22Rv1 (cell line): Measurements from ENCODE around the gene DMXL1.

Experiments
- H3K27ac ChIP-seq: fragments of 450-650 bp; 2 replicates; pipeline ENCODE4 v1.5.1; 2017
- ZFX ChIP-seq: fragments of 450-650 bp; IDR thresholded peaks from 2 replicates; pipeline ENCODE4 v1.6.1; 2017; ENCODE audit warnings: antibody characterized with exemption, borderline replicate concordance
- TF ChIP-seq, protein P1 (sequence below): fragments of 450-650 bp; IDR thresholded peaks from 2 replicates; pipeline ENCODE4 v1.5.1; 2017; ENCODE audit warnings: mild to moderate bottlenecking

The DMXL1 gene

DNA sequence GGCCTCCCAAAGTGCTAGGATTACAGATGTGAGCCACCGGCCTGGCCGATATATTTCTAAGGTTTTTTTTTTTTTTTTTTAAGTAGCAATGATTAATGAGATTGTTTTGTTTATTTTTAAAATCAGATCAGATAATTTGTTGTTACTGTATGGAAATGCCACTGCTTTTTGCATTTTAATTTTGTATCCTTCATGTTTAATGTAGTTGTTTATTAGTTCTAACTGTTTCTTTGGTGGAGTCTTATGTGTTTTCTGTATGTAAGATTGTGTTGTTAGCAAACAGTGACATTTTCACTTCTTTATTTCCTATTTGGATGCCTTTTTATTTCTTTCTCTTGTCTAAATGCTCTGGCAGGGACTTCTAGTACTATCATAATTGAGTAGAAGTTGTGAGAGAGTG is 87.3 kb downstream of the DMXL1 start:
- no peak overlapping the region for H3K27ac ChIP-seq
- TF ChIP-seq, protein P1, sequence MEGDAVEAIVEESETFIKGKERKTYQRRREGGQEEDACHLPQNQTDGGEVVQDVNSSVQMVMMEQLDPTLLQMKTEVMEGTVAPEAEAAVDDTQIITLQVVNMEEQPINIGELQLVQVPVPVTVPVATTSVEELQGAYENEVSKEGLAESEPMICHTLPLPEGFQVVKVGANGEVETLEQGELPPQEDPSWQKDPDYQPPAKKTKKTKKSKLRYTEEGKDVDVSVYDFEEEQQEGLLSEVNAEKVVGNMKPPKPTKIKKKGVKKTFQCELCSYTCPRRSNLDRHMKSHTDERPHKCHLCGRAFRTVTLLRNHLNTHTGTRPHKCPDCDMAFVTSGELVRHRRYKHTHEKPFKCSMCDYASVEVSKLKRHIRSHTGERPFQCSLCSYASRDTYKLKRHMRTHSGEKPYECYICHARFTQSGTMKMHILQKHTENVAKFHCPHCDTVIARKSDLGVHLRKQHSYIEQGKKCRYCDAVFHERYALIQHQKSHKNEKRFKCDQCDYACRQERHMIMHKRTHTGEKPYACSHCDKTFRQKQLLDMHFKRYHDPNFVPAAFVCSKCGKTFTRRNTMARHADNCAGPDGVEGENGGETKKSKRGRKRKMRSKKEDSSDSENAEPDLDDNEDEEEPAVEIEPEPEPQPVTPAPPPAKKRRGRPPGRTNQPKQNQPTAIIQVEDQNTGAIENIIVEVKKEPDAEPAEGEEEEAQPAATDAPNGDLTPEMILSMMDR = no peak
- TF ChIP-seq ZFX = no peak

DNA sequence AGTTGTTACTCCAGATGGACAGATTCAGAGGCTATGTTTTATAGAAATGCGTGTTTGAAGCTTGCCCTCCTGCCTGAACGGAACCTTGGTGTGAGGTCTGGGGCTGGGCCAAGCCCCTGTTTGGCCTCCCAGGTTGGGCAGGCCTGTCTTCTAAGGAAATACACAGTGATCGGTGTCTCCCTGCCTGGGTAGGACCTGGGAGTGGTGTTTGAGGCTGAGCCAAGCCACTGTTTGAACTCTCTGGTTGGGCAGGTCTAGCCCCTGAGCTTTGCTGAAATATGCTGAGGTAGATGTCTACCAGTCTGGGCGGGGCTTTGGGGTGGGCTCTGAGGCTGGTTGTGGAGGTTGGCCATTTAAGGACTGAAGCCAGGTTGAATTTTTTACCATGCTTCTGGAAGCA is 90.5 kb downstream of the DMXL1 start:
- TF ChIP-seq, protein P1 = no peak
- no peak for TF ChIP-seq ZFX
- H3K27ac ChIP-seq = no peak overlapping the region

DNA sequence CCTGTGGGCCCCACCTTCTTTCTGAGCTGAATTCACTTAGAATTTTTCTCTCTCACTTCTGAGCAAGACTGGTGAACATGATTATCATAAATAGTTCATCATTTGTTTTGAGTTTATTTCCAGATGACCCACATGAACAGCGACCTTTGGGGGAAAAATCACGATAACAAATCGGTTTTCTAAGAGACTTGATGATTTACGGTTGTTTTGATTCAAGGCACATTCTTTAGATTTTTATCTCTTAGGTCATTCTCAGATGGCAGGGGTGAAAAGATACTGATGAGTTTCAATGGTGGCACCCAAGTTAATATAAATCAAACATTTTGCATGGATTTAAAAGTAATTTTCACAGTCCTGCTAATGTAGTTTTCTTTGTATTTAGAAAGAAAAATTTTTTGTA is 95.1 kb downstream of the DMXL1 start:
- no peak for TF ChIP-seq ZFX
- TF ChIP-seq, protein P1 = no peak
- H3K27ac ChIP-seq = no peak overlapping the region

DNA sequence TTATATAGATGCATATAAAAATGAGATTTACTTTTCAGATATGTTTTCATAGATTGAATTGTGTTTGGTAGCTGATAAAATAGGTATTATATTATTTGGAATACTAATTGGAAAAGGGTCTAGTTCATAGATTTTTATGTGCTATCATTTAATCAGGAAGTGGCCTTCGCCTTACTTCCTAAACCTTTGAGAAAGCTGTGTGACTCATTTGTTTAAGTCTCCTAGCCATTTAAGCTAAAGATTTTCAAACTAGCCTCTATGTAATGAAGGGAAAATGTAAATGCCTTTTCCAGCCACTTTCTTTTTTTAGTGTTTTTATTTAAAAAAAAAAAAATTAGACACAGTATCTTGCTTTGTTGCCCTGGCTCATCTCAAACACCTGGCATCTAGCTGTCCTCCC is 97.5 kb downstream of the DMXL1 start:
- TF ChIP-seq ZFX = no peak
- TF ChIP-seq, protein P1 = no peak
- H3K27ac ChIP-seq = no peak overlapping the region

DNA sequence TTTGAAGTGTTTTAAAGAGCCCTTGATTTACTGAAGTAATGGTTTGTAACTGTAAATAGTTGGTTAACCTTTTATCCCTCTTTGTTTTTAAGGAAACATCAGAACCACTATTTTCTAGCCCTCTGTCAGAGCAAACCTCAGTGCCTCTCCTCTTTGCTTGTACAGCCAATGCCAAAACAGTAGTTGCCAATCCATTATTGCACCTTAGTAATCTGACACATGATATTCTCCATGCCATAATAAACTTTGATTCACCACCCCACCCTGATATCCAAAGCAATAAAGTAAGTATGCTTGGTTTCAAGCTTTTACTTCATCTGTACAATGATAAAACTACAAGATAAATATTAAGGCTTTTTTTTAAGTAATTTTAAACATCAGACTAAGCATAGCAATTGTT is 100.8 kb downstream of the DMXL1 start:
- H3K27ac ChIP-seq = no peak overlapping the region
- TF ChIP-seq, protein P1 = no peak
- TF ChIP-seq ZFX = no peak

DNA sequence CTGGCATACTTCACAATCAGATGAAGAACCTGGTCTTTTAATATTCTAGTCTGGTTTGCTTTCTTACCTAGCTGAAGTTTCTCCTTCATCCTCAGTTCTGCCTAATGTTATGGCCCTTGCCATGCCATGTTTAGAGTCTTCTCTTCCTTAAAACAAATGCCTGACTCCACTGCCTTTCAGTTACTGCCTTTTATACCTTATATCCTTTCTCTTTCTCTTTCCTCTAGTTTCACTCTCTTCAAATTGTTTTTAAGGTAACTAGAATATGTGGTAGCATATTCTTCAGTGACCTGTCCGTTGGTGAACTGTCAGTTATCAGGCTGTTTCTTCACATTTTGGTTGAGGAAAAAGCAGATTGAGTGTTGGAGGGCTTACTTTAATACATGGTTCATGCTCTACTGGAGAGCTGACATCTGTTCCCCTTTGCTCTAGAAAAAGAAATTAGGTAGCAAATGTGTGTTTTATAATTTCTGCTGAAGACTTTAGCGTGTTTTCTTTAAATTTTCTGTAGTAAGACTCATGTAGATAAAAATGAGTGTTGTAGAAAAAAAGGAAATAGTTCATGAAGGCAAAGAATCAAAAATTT is 103.8 kb downstream of the DMXL1 start:
- no peak overlapping the region for H3K27ac ChIP-seq
- TF ChIP-seq ZFX = no peak
- TF ChIP-seq, protein P1 = no peak

DNA sequence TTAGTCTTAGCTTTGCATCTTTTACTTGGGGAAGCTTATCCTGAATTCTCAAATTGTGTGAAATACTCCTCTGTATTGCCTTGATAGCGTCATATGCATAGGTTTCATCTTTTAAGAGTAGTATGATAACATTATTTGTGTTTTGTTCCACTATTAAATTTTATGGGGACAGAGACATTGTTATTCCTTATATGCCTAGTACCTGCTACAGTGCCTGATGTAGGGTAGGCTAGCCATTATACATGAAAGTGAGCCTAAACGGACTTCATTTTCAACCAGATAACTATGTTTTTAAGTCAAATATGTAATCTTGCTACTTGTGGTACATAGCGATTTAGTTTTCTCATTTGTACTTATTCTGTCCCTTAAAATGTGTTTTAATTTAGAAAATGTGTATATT is 105.9 kb downstream of the DMXL1 start:
- H3K27ac ChIP-seq = no peak overlapping the region
- TF ChIP-seq, protein P1 = no peak
- no peak for TF ChIP-seq ZFX
